WTC11 (cell line): ENCODE data around the gene TRPV2. TPM values are rescaled to one million over a fixed set of nuclear protein-coding genes. Genes with fewer than 3 reads are reported as not detected.
A peak's percentile ranks its signal among the peaks of the same experiment; 100 is the strongest.

Experiments
- ATAC-seq: fragments of 200-7000 bp; cut with Tn5 transposase; 2 replicates; pipeline ENCODE4 v1.10.0; 2021; ENCODE audit warnings: mild to moderate bottlenecking, moderate library complexity
- CTCF ChIA-PET: fragments of 300-600 bp; sonication (Branson Sonifier 250); formaldehyde crosslinking; loops from one replicate; lab custom pipeline; 2021; ENCODE audit warnings: antibody characterized with exemption; lab: Charles Lee
- POLR2A ChIA-PET: fragments of 350-600 bp; sonication (Branson Sonifier 250); formaldehyde crosslinking; loops from one replicate; lab custom pipeline; 2021; ENCODE audit warnings: antibody characterized with exemption; lab: Charles Lee
- DNase-seq: peaks from one replicate; pipeline ENCODE4 v3.0.0; 2021; ENCODE audit warnings: low spot score
- H3K27ac Mint-ChIP-seq: 2 replicates; pipeline ENCODE4 v1.8.0; 2021; ENCODE audit warnings: mixed read lengths
- H3K27me3 Mint-ChIP-seq: 2 replicates; pipeline ENCODE4 v1.8.0; 2021; ENCODE audit warnings: low read depth, mild to moderate bottlenecking, moderate library complexity, mixed read lengths
- H3K36me3 Mint-ChIP-seq: 2 replicates; pipeline ENCODE4 v1.8.0; 2021; ENCODE audit warnings: mixed read lengths
- H3K4me1 Mint-ChIP-seq: 2 replicates; pipeline ENCODE4 v1.8.0; 2022; ENCODE audit warnings: mixed read lengths
- H3K4me3 Mint-ChIP-seq: 2 replicates; pipeline ENCODE4 v1.8.0; 2021; ENCODE audit warnings: mild to moderate bottlenecking, moderate library complexity, mixed read lengths
- H3K9me3 Mint-ChIP-seq: 2 replicates; pipeline ENCODE4 v1.8.0; 2021; ENCODE audit warnings: mixed read lengths
- CBFB ChIP-seq: sonication (generic); formaldehyde crosslinking; IDR thresholded peaks from 2 replicates; pipeline ENCODE4 v1.8.1; 2022; ENCODE audit warnings: mild to moderate bottlenecking, low read depth, missing genetic modification reagents
- ELF4 ChIP-seq: sonication (generic); formaldehyde crosslinking; IDR thresholded peaks from 2 replicates; pipeline ENCODE4 v1.8.1; 2022; ENCODE audit warnings: low read depth, mild to moderate bottlenecking, moderate library complexity, missing genetic modification reagents
- EMX1 ChIP-seq: fragments of 250-450 bp; sonication (Bioruptor Pico); IDR thresholded peaks from 2 replicates; pipeline ENCODE4 v1.8.0; 2021; ENCODE audit warnings: mild to moderate bottlenecking
- FOXP1 ChIP-seq: sonication (generic); formaldehyde crosslinking; IDR thresholded peaks from 2 replicates; pipeline ENCODE4 v1.8.0; 2022; ENCODE audit warnings: missing genetic modification reagents, mild to moderate bottlenecking, moderate library complexity, borderline replicate concordance
- GRHL2 ChIP-seq: fragments of 250-450 bp; sonication (Bioruptor Pico); IDR thresholded peaks from 2 replicates; pipeline ENCODE4 v1.8.0; 2022; ENCODE audit warnings: mild to moderate bottlenecking, moderate library complexity; ENCODE audit not compliant: insufficient replicate concordance, severe bottlenecking
- GTF2I ChIP-seq: fragments of 250-450 bp; sonication (Bioruptor Pico); conservative IDR thresholded peaks from 2 replicates; pipeline ENCODE4 v1.4.0; 2021; ENCODE audit warnings: mild to moderate bottlenecking
- IRF2 ChIP-seq: sonication (generic); formaldehyde crosslinking; IDR thresholded peaks from 2 replicates; pipeline ENCODE4 v1.8.0; 2022; ENCODE audit warnings: low read depth, missing genetic modification reagents, borderline replicate concordance
- JUN ChIP-seq: sonication (generic); formaldehyde crosslinking; IDR thresholded peaks from 2 replicates; pipeline ENCODE4 v1.8.0; 2023; ENCODE audit warnings: mild to moderate bottlenecking, missing genetic modification reagents
- NR2C2 ChIP-seq: sonication (generic); formaldehyde crosslinking; IDR thresholded peaks from 2 replicates; pipeline ENCODE4 v1.8.0; 2022; ENCODE audit warnings: mild to moderate bottlenecking, missing genetic modification reagents
- NR3C1 ChIP-seq: sonication (generic); formaldehyde crosslinking; conservative IDR thresholded peaks from 2 replicates; pipeline ENCODE4 v1.8.1; 2023; ENCODE audit warnings: low read depth, mild to moderate bottlenecking, missing genetic modification reagents
- TEAD1 ChIP-seq: sonication (generic); formaldehyde crosslinking; IDR thresholded peaks from 2 replicates; pipeline ENCODE4 v1.8.0; 2022; ENCODE audit warnings: mild to moderate bottlenecking, missing genetic modification reagents
- TEAD4 ChIP-seq: sonication (generic); formaldehyde crosslinking; IDR thresholded peaks from 2 replicates; pipeline ENCODE4 v1.8.0; 2022; ENCODE audit warnings: mild to moderate bottlenecking, missing genetic modification reagents
- ZBTB21 ChIP-seq: sonication (generic); formaldehyde crosslinking; IDR thresholded peaks from 2 replicates; pipeline ENCODE4 v1.8.1; 2023; ENCODE audit warnings: mild to moderate bottlenecking, missing genetic modification reagents, borderline replicate concordance
- total RNA-seq: library from RNA; stranded (reverse); gene quantifications from 3 replicates; pipeline ENCODE4 v1.2.3, GENCODE V29; 2021
- TF ChIP-seq, protein P1 (sequence below): sonication (generic); formaldehyde crosslinking; conservative IDR thresholded peaks from 2 replicates; pipeline ENCODE4 v1.8.1; 2023; ENCODE audit warnings: mild to moderate bottlenecking, low read depth, missing genetic modification reagents, moderate library complexity
- TF ChIP-seq, protein P2 (sequence below): sonication (generic); formaldehyde crosslinking; IDR thresholded peaks from 2 replicates; pipeline ENCODE4 v1.8.1; 2022; ENCODE audit warnings: low read depth, missing genetic modification reagents, borderline replicate concordance
- TF ChIP-seq, protein P3 (sequence below): fragments of 250-450 bp; sonication (Bioruptor Pico); conservative IDR thresholded peaks from 2 replicates; pipeline ENCODE4 v1.9.0; 2021; ENCODE audit warnings: mild to moderate bottlenecking
- TF ChIP-seq, protein P4 (sequence below): sonication (generic); formaldehyde crosslinking; IDR thresholded peaks from 2 replicates; pipeline ENCODE4 v1.8.0; 2022; ENCODE audit warnings: missing genetic modification reagents

Gene TRPV2
- total RNA-seq, 1 experiment from 2014 or later: 3.5 TPM

DNA sequence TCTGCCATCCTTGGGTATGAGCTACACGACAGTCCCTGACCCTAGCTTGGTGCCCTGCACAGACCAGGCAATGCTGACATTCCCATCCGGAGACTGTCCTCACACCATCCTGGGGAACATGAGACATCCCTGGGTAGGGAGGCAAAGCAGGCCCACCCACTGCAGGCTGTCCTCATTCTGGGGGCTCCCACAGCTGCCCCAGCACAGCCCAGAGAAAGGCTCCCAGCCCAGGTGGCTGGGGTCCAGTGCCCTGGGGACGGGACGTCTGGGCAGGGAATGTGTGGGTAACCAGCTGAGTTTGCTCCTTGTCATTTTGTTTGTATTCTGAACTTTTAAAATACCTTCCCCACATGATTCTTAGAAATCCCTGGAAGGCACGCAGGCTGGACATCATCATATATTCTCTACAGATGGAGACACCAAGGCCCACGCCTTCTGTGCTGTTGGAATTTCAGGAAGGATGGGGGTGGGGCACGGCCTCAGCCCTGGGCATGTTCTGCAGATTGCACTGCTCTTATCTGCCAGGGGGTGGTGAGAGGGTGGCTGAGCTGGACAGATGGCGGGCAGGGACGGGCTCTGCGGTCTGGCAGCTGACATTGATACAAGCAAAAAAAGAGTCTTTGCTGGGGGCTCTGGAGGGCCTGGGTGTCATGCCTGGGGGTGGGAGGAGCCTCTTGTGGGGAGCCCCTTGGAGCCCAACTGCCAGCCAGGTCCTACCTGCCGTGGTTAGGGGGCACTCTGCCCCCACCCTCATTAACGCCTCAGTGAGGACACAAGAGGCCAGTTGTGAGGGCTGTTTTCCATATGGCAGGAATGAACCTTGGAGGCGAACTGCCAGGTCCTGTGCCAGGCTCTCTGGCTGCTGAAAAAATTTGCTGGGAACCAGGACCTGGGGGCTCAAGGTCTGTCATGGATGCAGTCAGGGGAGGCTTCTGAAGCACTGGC is 48.3 kb downstream of the TRPV2 start:
- CTCF ChIA-PET: interaction anchor here (0.6 to 7.6 kb wide), 10 partner anchors 10 to 121 kb away, joined by 3 to 56 read pairs (median 5); partner anchors contain the start of gene LRRC75A
- Mint-ChIP-seq H3K36me3 (peaks cover 13% of the 10 kb centered on the region; the same call in 1 of the 2 replicates), H3K4me1 (peaks cover 53% of the 10 kb centered on the region), H3K4me3 (no peak overlapping the region), H3K9me3 (no peaks in the 10 kb centered on the region), H3K27me3 (no peaks in the 10 kb centered on the region; the same call in 1 of the 2 replicates), H3K27ac (no peak overlapping the region)
- POLR2A ChIA-PET: interaction anchor here (0.5 to 0.6 kb wide), 2 partner anchors 18 to 512 kb away, joined by 3 to 12 read pairs; no protein-coding TSS in a partner anchor
- no peak for TF ChIP-seq EMX1 (CRISPR knock-in tag)
- ATAC-seq (peak; percentile 59), DNase-seq (no peak)

DNA sequence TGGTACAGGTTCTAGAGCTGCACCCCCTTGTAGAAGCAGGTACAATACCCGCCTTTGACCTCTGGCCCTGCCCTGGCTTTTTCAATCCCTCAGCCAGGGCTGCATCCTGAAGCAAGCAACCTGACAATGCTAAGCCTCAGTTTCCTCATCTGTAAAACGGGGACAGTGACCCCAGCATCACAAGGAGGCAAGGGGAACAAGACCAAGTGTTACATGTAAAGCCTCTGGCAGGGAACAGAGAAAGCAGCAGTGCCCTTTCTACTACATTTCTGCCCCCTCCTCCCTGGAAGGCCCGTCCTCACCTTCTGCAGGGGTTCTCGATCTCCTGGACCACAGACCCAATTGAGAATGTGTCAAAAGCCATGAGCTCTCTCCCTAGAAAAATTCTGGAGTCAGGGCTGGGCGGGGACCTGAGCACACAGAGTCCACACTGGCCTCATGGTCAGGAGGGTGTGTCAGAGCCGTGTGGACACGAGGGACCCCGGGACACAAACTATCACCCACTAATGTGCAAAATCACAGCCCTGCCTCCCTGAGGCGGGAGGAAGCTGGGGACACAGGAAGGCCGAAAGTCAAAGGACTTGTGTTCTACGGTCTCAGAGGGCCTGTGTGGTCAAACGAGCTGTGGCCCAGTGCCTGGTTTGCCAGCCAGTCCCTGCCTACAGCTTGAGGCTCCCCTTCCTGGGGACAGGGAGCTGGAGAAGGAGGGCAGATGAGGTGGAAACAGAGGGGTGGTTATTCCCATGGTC is 49.1 kb downstream of the TRPV2 start:
- Mint-ChIP-seq H3K27ac (0 out of 2 replicates have a peak overlapping the region, but pooled peaks have one; percentile 57), H3K27me3 (no peaks in the 10 kb centered on the region; the same call in 1 of the 2 replicates), H3K9me3 (no peaks in the 10 kb centered on the region), H3K4me3 (no peak overlapping the region), H3K4me1 (peaks cover 51% of the 10 kb centered on the region), H3K36me3 (peaks cover 13% of the 10 kb centered on the region; the same call in 1 of the 2 replicates)
- ChIA-PET CTCF (interaction anchor here (0.6 to 7.6 kb wide), 12 partner anchors 11 to 120 kb away, joined by 3 to 56 read pairs (median 4); partner anchors contain the start of gene LRRC75A), POLR2A (interaction anchor here (0.6 kb wide), 1 partner anchor 19 kb away, joined by 12 read pairs; no protein-coding TSS in a partner anchor)
- TF ChIP-seq, protein P1, sequence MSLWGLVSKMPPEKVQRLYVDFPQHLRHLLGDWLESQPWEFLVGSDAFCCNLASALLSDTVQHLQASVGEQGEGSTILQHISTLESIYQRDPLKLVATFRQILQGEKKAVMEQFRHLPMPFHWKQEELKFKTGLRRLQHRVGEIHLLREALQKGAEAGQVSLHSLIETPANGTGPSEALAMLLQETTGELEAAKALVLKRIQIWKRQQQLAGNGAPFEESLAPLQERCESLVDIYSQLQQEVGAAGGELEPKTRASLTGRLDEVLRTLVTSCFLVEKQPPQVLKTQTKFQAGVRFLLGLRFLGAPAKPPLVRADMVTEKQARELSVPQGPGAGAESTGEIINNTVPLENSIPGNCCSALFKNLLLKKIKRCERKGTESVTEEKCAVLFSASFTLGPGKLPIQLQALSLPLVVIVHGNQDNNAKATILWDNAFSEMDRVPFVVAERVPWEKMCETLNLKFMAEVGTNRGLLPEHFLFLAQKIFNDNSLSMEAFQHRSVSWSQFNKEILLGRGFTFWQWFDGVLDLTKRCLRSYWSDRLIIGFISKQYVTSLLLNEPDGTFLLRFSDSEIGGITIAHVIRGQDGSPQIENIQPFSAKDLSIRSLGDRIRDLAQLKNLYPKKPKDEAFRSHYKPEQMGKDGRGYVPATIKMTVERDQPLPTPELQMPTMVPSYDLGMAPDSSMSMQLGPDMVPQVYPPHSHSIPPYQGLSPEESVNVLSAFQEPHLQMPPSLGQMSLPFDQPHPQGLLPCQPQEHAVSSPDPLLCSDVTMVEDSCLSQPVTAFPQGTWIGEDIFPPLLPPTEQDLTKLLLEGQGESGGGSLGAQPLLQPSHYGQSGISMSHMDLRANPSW: no peak
- no peak for TF ChIP-seq GRHL2
- no peak for TF ChIP-seq CBFB (CRISPR knock-in tag)
- no peak for TF ChIP-seq IRF2 (CRISPR knock-in tag)
- no peak for TF ChIP-seq TEAD1 (CRISPR knock-in tag)
- TF ChIP-seq, protein P2, sequence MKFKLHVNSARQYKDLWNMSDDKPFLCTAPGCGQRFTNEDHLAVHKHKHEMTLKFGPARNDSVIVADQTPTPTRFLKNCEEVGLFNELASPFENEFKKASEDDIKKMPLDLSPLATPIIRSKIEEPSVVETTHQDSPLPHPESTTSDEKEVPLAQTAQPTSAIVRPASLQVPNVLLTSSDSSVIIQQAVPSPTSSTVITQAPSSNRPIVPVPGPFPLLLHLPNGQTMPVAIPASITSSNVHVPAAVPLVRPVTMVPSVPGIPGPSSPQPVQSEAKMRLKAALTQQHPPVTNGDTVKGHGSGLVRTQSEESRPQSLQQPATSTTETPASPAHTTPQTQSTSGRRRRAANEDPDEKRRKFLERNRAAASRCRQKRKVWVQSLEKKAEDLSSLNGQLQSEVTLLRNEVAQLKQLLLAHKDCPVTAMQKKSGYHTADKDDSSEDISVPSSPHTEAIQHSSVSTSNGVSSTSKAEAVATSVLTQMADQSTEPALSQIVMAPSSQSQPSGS: no peak
- TF ChIP-seq, protein P3, sequence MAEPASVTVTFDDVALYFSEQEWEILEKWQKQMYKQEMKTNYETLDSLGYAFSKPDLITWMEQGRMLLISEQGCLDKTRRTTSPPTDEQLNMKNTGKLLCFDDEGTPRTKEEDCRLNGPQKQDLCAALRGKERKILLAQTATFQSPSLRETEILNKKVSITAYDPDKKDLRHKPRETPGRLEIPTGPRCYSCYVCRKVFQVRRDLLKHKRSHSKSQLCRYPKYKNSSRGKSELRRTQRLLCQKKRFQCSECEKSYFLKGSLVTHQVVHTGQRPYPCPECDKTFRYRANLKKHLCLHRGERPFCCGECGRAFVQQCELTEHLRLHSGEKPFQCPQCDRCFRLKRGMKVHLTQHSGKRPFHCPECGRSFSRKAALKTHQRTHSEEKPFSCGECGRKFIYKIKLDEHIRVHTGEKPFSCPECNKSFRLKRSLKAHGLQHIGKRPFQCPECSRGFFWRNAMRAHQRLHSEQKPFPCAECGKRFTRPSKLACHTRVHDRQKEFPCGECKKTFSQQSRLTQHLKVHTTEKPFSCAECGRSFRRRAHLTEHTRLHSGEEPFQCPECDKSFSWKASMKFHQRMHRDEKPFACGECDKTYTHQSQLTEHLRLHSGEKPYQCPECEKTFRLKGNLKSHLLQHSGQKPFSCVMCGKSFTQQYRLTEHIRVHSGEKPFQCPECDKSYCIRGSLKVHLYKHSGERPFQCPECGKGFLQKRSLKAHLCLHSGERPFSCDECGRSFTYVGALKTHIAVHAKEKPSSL (CRISPR knock-in tag): no peak
- TF ChIP-seq FOXP1 (CRISPR knock-in tag): no peak
- TF ChIP-seq NR2C2 (CRISPR knock-in tag): no peak
- TF ChIP-seq ELF4 (CRISPR knock-in tag): no peak
- TF ChIP-seq TEAD4 (CRISPR knock-in tag): no peak
- TF ChIP-seq NR3C1: no peak
- no peak for TF ChIP-seq ZBTB21 (CRISPR knock-in tag)
- no peak for TF ChIP-seq JUN (CRISPR knock-in tag)
- TF ChIP-seq, protein P4, sequence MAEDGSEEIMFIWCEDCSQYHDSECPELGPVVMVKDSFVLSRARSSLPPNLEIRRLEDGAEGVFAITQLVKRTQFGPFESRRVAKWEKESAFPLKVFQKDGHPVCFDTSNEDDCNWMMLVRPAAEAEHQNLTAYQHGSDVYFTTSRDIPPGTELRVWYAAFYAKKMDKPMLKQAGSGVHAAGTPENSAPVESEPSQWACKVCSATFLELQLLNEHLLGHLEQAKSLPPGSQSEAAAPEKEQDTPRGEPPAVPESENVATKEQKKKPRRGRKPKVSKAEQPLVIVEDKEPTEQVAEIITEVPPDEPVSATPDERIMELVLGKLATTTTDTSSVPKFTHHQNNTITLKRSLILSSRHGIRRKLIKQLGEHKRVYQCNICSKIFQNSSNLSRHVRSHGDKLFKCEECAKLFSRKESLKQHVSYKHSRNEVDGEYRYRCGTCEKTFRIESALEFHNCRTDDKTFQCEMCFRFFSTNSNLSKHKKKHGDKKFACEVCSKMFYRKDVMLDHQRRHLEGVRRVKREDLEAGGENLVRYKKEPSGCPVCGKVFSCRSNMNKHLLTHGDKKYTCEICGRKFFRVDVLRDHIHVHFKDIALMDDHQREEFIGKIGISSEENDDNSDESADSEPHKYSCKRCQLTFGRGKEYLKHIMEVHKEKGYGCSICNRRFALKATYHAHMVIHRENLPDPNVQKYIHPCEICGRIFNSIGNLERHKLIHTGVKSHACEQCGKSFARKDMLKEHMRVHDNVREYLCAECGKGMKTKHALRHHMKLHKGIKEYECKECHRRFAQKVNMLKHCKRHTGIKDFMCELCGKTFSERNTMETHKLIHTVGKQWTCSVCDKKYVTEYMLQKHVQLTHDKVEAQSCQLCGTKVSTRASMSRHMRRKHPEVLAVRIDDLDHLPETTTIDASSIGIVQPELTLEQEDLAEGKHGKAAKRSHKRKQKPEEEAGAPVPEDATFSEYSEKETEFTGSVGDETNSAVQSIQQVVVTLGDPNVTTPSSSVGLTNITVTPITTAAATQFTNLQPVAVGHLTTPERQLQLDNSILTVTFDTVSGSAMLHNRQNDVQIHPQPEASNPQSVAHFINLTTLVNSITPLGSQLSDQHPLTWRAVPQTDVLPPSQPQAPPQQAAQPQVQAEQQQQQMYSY (CRISPR knock-in tag): no peak
- TF ChIP-seq GTF2I (CRISPR knock-in tag): no peak
- ATAC-seq (no peak), DNase-seq (no peak)
